Brain microvascular endothelial cell (primary cell): ENCODE data around the gene KIRREL3.

Source experiments
- DNase-seq: peaks from one replicate; pipeline ENCODE4 v3.0.0-alpha.2; 2020
- H3K27ac ChIP-seq: fragments of 250-450 bp; sonication (Bioruptor Pico); 2 replicates; pipeline ENCODE4 v1.5.1; 2020; ENCODE audit warnings: mild to moderate bottlenecking, moderate library complexity
- H3K27me3 ChIP-seq: fragments of 250-450 bp; sonication (Bioruptor Pico); replicated peaks from 2 replicates; pipeline ENCODE4 v1.5.1; 2020; ENCODE audit warnings: mild to moderate bottlenecking
- H3K36me3 ChIP-seq: fragments of 250-450 bp; sonication (Bioruptor Pico); replicated peaks from 2 replicates; pipeline ENCODE4 v1.5.1; 2020; ENCODE audit warnings: mild to moderate bottlenecking
- H3K4me3 ChIP-seq: 2 replicates; pipeline ENCODE4 v1.5.1; 2011; ENCODE audit warnings: low read depth, mild to moderate bottlenecking, control low read depth, low read length, moderate library complexity
- in situ Hi-C: cut with HindIII; loops from 2 replicates; pipeline ENCODE4 v1.10.0; 2017; ENCODE audit warnings: low sequenced_read_pairs, low pct_ligation_motif_present
- TF ChIP-seq, protein P1 (sequence below): IDR thresholded peaks from 2 replicates; pipeline ENCODE4 v1.5.1; 2011; ENCODE audit warnings: low read depth, mild to moderate bottlenecking, moderate library complexity, low read length, control low read depth, inconsistent platforms; ENCODE audit errors: missing control alignments

Gene KIRREL3

DNA sequence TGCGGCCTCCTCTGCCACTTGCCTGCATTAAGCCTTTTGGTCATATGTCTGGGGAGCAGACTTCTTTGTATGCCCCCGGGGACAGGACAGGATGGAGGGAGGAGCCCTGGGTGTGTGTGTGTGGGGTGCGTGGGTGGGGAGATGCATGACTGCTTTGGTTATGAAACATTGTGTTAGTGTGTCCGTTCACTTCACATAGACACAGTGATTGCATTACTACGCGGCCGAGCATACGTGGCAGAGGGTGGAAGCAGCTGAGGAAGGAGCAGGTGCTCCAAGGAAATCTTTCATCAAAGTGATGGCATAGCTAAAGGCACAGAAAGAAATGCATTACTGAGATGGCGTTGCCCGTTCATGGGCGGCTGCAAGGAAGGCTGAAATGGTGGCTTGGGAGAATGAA lies 384.7 kb downstream of the KIRREL3 start:
- H3K27me3 ChIP-seq, result no peaks in the 10 kb centered on the region
- TF ChIP-seq, protein P1, sequence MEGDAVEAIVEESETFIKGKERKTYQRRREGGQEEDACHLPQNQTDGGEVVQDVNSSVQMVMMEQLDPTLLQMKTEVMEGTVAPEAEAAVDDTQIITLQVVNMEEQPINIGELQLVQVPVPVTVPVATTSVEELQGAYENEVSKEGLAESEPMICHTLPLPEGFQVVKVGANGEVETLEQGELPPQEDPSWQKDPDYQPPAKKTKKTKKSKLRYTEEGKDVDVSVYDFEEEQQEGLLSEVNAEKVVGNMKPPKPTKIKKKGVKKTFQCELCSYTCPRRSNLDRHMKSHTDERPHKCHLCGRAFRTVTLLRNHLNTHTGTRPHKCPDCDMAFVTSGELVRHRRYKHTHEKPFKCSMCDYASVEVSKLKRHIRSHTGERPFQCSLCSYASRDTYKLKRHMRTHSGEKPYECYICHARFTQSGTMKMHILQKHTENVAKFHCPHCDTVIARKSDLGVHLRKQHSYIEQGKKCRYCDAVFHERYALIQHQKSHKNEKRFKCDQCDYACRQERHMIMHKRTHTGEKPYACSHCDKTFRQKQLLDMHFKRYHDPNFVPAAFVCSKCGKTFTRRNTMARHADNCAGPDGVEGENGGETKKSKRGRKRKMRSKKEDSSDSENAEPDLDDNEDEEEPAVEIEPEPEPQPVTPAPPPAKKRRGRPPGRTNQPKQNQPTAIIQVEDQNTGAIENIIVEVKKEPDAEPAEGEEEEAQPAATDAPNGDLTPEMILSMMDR, result no peak
- no peak for DNase-seq
- H3K36me3 ChIP-seq, result no peaks in the 10 kb centered on the region
- in situ Hi-C loops, result no loop called here
- no peak overlapping the region for H3K27ac ChIP-seq
- no peak overlapping the region for H3K4me3 ChIP-seq

DNA sequence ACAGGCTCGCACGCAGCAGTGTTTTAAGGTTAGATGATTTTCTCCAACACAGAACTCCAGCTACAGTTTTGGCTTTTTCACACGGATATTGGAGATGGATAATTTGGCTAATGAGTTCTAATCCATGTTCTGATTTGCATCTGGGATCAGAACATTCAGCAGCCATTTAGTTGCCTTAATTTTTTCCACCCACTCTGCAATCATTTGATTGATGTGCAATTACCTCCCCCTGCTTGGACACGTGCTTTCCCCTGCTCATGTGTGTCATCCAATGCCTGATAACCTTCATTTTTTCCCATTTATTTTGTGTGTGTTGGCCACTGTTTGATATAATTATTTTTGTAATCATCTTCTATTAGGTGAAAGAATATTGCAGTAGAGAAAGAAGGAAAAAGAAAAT lies 387.3 kb downstream of the KIRREL3 start:
- in situ Hi-C loops, result no loop called here

GRCh38 chr11:126612671-126613070 lies 387.9 kb downstream of the KIRREL3 start:
- in situ Hi-C loops, result no loop called here
- no peak for DNase-seq

More for the DNA sequence above, 387.3 kb downstream of the KIRREL3 start:
- TF ChIP-seq, protein P1, result no peak
- Histone ChIP-seq H3K36me3 (no peaks in the 10 kb centered on the region), H3K27me3 (no peaks in the 10 kb centered on the region), H3K27ac (no peak overlapping the region), H3K4me3 (no peak overlapping the region)
- DNase-seq, result no peak

GRCh38 chr11:126611438-126611837 lies 389.1 kb downstream of the KIRREL3 start:
- Histone ChIP-seq H3K27ac (no peak overlapping the region), H3K36me3 (no peaks in the 10 kb centered on the region), H3K4me3 (no peak overlapping the region), H3K27me3 (no peaks in the 10 kb centered on the region)
- in situ Hi-C loops, result no loop called here
- TF ChIP-seq, protein P1, result no peak
- no peak for DNase-seq

More at GRCh38 chr11:126612671-126613070, 387.9 kb downstream of the KIRREL3 start:
- no peak overlapping the region for H3K4me3 ChIP-seq
- TF ChIP-seq, protein P1, result no peak
- no peaks in the 10 kb centered on the region for H3K36me3 ChIP-seq
- H3K27me3 ChIP-seq, result no peaks in the 10 kb centered on the region
- no peak overlapping the region for H3K27ac ChIP-seq

- TF ChIP-seq, protein P1, result no peak
- no peak overlapping the region for H3K4me3 ChIP-seq
- no peak overlapping the region for H3K27ac ChIP-seq
- in situ Hi-C loops, result no loop called here
- no peaks in the 10 kb centered on the region for H3K36me3 ChIP-seq
- no peak for DNase-seq
- no peaks in the 10 kb centered on the region for H3K27me3 ChIP-seq
Measured at GRCh38 chr11:126608658-126609057, 391.9 kb downstream of the KIRREL3 start.
